CD1c-positive myeloid dendritic cell (primary cell): ENCODE results near the gene FAM151B.

ENCODE experiments used
- DNase-seq: peaks from one replicate; pipeline ENCODE4 v3.0.0-alpha.2; 2016; ENCODE audit errors: extremely low spot score

The FAM151B gene

DNA sequence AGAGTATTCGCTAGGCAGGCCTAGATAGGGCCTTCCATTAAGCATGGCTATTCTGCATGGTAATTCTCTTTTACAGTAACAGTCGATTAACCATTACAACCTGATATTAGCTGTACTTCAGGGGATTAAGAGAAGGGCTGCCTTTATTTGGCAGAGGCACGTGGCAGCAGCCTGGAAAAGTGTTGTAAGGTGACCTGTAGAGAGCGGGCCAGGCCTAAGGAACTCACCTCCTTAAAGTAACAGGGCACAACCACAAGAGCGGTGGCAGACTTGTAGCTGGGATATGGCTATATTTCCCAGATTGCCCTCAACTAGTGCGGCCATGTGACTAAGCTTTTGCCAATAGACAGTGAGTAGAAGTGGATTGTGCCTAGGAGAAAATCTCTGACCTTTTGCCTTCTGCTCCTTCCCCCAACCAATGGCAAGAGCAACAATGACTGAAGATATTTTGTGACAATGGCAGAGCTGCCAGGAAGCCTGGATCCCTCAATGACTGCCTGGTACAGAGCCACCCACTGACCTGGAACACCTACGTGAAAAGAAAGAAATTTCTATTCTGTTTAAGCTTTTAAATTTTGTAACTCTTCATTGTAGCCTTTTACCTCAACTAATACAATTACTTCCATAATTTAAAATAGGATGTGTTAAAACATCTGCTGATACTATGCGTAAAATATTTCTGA lies 101.1 kb downstream of the FAM151B start:
- no peak for DNase-seq

DNA sequence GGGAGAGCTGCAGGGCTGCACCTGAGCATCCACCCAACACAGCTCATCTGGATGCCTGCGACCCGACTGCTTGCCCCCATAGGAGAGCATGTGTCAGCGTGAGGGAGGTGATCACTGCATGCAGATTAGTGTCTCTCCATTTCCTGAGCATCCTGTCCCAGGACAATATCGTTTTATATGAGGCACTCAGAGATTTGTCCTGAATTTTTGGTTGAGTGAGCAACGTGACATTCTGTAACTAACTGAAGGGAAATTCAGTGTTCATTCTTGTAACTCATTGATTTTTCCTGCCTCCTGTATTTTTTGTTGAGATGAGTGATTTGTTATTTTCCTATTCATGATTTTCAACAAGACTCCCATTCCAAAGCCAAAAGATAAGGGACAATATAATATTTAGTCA lies 102.9 kb downstream of the FAM151B start:
- no peak for DNase-seq

DNA sequence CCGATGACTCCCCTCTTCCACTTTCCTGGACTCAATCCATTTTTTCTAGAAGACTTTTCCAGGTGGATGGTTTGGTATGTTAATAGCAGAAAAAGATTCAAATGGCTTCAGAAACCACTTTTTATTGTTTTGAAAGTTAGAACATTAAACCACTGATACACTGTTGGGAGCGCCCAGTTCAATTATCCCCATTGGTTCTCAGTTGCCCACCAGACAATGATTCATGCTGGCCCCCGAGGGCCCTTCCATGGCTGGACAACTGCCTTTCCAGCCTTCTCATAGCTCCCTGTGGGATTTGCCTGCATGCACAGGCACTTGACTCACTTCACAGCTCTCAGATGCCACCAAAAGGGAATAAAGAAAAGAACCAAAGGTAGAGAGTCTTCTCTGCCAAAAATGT lies 103.5 kb downstream of the FAM151B start:
- no peak for DNase-seq

DNA sequence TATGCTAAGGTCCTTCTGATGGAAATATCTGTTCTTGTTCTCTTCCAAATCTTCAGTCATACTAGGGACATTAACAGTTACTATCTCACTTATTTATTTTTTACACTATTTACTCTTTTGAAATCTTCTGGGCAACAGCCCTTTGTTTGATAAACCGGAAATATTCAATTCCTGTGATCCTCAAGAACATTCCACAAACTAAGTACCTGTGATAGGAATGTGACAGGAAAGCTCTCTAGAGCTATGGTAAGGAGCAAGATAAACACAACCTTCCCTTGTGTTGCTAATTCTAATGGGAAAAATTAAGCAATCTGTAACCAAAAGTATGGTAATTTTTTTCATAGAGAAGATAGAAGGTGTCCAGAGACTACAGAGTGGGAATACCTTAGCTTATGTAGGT lies 104.2 kb downstream of the FAM151B start:
- DNase-seq = no peak
